Kidney (tissue), 14 donors: ENCODE data around the gene TSKU. TPM values are rescaled to one million over a fixed set of nuclear protein-coding genes. Genes with fewer than 3 reads are reported as not detected.

Experiments
- DNase-seq, 5 donors: peaks; one replicate each; pipeline ENCODE4 v3.0.0-alpha.2; 2013 to 2020
- FAIRE-seq: peaks from 2 replicates; lab custom pipeline; 2012; peaks lifted over from hg19 to GRCh38; lab: Jason Lieb, UNC
- H3K27ac ChIP-seq, 2 donors: one replicate each; pipeline ENCODE4 v1.7.0; 2013; ENCODE audit warnings: low read depth in 2 of 2, low read length in 2 of 2, inconsistent platforms in 1 of 2
- H3K27me3 ChIP-seq: one replicate; pipeline ENCODE4 v1.7.1; 2013; ENCODE audit warnings: low read length, inconsistent platforms; ENCODE audit not compliant: control insufficient read depth, insufficient read depth
- H3K36me3 ChIP-seq, 3 donors: one replicate each; pipeline versions ENCODE4 v1.7.0 to v1.7.1; 2013; ENCODE audit warnings: low read length in 3 of 3, control low read depth in 1 of 3, inconsistent platforms in 1 of 3; ENCODE audit not compliant: insufficient read depth in 3 of 3, control insufficient read depth in 2 of 3
- H3K4me1 ChIP-seq, 3 donors: one replicate each; pipeline versions ENCODE4 v1.7.0 to v1.7.1; 2013; ENCODE audit warnings: low read length in 3 of 3, inconsistent platforms in 1 of 3, low read depth in 1 of 3; ENCODE audit not compliant: control insufficient read depth in 2 of 3, insufficient read depth in 2 of 3
- H3K4me3 ChIP-seq, 3 donors: one replicate each; pipeline versions ENCODE4 v1.7.0 to v1.8.1; 2013; ENCODE audit warnings: low read length in 3 of 3, control low read depth in 1 of 3, inconsistent platforms in 1 of 3
- H3K9ac ChIP-seq, 3 donors: one replicate each; pipeline versions ENCODE4 v1.7.0 to v1.7.1; 2013; ENCODE audit warnings: low read length in 3 of 3, control low read depth in 1 of 3, inconsistent platforms in 1 of 3
- H3K9me3 ChIP-seq, 3 donors: one replicate each; pipeline versions ENCODE4 v1.7.0 to v1.7.1; 2013; ENCODE audit warnings: low read length in 3 of 3, control low read depth in 1 of 3, inconsistent platforms in 1 of 3; ENCODE audit not compliant: control insufficient read depth in 2 of 3, insufficient read depth in 1 of 3
- CTCF ChIP-seq: IDR thresholded peaks from 3 replicates; pipeline ENCODE4 v1.5.1; 2012; ENCODE audit warnings: mild to moderate bottlenecking, moderate library complexity, borderline replicate concordance; ENCODE audit not compliant: insufficient read depth; ENCODE audit errors: extremely low read depth
- intact Hi-C: fragments of 100-400 bp; cut with DNase I; formaldehyde crosslinking; loops from one replicate; pipeline ENCODE4 v1.11.1; 2022
- polyA plus RNA-seq: library from polyadenylated mRNA; stranded (reverse); fragments of 350-450 nt; fragmentation: Illumina TruSeq; extraction: RNeasy Lipid Tissue Mini Kit (QIAGEN cat#74804); gene quantifications from one replicate; pipeline ENCODE4 v1.2.3, GENCODE V29; 2014; ENCODE audit warnings: low read depth, low replicate concordance; ENCODE audit not compliant: insufficient read depth
- total RNA-seq: library from RNA; stranded (reverse); fragmentation: NEBNext Ultra II Directional; extraction: Animal tissue kit (Norgen Biotek cat#: 25700); gene quantifications from one replicate; pipeline ENCODE4 v1.2.1, GENCODE V29; 2021
- donor health status: control.
- donor health status: control.
- donor health status: control.
- donor health status: control.
- donor health status: control.
- donor health status: DM: yes; HTN: yes; CAD: no.
- donor health status: Normal renal cell carcinoma (clear cell type).

The TSKU gene
- total and polyA plus RNA-seq, 2 donors from 2014 or later = 27.3 to 41.0 TPM

DNA sequence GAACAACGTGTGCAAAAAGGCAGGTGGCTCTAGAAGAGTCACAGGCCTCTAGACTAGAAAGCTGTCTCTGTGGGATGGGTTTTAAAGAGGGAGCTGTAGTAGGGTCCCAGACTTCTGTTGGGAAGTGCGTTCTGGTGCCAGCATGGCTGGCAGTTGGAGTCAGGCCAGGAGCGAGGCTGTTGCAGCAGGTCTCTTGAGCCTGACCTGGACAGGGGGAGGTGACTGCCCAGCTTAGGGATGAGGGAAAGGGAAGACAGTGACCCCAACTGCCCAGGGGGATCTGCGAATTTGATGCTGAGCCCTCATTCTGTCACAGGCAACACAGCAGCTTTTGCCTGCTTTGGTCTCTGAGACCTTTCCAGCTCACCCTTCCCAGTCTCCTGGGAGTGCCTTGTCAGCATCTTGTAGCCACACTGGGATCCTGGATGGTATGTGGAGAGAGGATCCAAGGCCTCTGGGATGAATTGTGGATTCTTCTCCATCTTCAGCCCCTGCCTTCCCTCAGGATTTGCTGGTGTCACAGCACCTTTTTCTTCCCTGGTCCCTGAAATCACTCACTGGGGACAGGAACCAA, 3.4 kb downstream of the TSKU start:
- peak overlapping the region in 1 of 2 donors; percentile 60 for H3K27ac ChIP-seq
- H3K4me3 ChIP-seq = peak overlapping the region in 2 of 3 donors; percentile 75 to 85
- H3K4me1 ChIP-seq = peaks cover 0 to 39% (median 30%) of the 10 kb centered on the region in 3 donors

GRCh38 chr11:76787271-76787670, 4.1 kb downstream of the TSKU start:
- Histone ChIP-seq H3K9ac (no peak overlapping the region), H3K27me3 (no peaks in the 10 kb centered on the region), H3K27ac (no peak overlapping the region), H3K9me3 (no peaks in the 10 kb centered on the region), H3K4me1 (peaks cover 0 to 34% (median 28%) of the 10 kb centered on the region in 3 donors), H3K36me3 (peaks cover 0 to 2% (median 0%) of the 10 kb centered on the region in 3 donors), H3K4me3 (peak overlapping the region in 1 of 3 donors; percentile 52)
- intact Hi-C loops = no loop called here
- DNase-seq (no peak), FAIRE-seq (no peak)
- TF ChIP-seq CTCF = no peak

More for the DNA sequence above, 3.4 kb downstream of the TSKU start:
- no peak for DNase-seq
- Histone ChIP-seq H3K9me3 (no peaks in the 10 kb centered on the region), H3K36me3 (peaks cover 0 to 2% (median 0%) of the 10 kb centered on the region in 3 donors), H3K27me3 (no peaks in the 10 kb centered on the region), H3K9ac (no peak overlapping the region)
- no peak for TF ChIP-seq CTCF
- intact Hi-C loops = no loop called here
- FAIRE-seq = no peak

DNA sequence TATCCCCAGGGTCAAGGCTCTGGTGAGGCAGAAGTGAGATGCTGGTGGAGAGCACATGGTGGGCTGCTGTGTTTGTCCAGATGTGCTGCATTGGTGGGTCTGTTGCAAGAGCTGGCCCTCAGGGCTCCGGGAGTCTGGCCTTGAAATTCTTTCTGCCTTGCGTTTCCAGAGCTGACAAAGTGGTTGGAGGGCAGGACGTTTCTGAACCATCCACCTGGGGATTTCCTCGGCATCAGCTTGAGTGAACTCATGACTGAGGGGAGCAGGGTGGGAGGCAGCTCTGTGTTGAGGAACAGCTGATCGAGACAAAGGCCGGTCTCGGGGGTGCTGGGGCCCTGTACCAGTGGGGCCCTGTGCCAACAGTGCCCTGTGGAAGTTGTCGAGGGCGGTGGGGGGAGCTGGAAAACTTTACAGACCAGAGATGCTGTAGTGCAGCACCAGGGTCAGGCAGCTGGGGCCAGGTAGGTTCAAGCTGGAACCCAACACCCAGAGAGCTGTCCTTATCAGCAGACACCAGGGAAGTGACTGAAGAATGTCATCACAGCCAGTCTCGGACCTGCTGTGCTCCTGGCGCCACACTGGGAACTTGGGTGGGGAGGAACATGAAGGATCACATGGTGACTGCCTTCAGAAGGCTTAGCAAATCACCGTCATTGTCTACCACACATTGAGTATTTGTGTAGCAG, 4.9 kb downstream of the TSKU start:
- TF ChIP-seq CTCF = no peak
- Histone ChIP-seq H3K27me3 (no peaks in the 10 kb centered on the region), H3K27ac (peak overlapping the region in 1 of 2 donors; percentile 41), H3K9me3 (no peaks in the 10 kb centered on the region), H3K4me3 (peak overlapping the region in 1 of 3 donors; percentile 52), H3K36me3 (peaks cover 0 to 2% (median 0%) of the 10 kb centered on the region in 3 donors), H3K4me1 (peaks cover 0 to 37% (median 31%) of the 10 kb centered on the region in 3 donors), H3K9ac (peak overlapping the region in 1 of 3 donors; percentile 17)
- FAIRE-seq (no peak), DNase-seq (peak in 1 of 5 donors; percentile 33)
- intact Hi-C loops = no loop called here
